HG03460 (cell line): ENCODE results near the gene WASL.
"Not testable (repeated sequence)": the region's sequence is repeated elsewhere in the genome, so short reads cannot be mapped to it uniquely, and the experiment has no call there.

Source experiments
- ATAC-seq: cut with Tn5 transposase; IDR thresholded peaks from one replicate; pipeline ENCODE4 v1.9.1; 2021; ENCODE audit not compliant: unreplicated experiment

WASL gene

DNA sequence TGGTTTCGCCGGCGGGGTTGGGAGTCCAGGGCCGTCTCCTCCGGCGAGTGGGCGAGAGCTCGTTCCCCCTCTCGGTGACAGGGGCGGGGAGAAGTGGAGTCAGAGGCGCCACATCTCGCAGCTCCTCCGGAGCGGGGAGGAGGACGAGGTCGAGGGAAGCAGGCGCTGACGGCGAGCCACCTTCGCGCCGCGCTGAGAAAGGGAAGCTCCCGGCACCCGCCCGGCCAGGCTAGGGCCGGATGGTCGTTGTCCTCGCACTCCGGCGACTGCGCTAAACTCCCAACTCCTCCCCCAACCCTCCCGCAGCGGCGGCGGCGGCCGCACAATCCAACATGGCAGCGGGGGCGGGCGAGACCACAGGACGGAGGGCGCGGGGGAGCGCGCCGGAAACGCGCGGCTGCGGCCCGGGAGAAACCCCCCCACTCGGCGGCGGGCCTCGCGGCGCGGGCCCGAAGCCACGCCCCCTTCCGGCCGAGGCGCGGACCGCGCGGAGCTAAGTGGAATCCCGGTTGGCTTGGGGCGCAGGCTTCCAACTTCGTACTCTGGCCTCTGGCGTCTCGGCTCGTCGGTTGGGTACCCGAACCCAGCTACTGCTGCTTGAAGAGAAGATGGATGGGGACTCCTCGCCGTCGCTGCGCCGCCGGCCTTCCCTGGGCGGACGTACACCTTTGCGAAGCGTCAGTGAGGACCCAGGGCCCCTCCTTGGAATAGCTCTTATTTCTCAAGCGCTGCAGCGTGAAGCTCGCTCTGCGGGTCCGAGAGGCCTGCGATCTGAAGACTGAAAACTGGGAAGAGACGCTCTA lies at the start of gene WASL:
Gene WASL, minus strand, starts transcription at position 270 of the 803 bp plus-strand sequence. Its CDS starts 269 bp downstream, at position 1.
- peak; percentile 61 for ATAC-seq

DNA sequence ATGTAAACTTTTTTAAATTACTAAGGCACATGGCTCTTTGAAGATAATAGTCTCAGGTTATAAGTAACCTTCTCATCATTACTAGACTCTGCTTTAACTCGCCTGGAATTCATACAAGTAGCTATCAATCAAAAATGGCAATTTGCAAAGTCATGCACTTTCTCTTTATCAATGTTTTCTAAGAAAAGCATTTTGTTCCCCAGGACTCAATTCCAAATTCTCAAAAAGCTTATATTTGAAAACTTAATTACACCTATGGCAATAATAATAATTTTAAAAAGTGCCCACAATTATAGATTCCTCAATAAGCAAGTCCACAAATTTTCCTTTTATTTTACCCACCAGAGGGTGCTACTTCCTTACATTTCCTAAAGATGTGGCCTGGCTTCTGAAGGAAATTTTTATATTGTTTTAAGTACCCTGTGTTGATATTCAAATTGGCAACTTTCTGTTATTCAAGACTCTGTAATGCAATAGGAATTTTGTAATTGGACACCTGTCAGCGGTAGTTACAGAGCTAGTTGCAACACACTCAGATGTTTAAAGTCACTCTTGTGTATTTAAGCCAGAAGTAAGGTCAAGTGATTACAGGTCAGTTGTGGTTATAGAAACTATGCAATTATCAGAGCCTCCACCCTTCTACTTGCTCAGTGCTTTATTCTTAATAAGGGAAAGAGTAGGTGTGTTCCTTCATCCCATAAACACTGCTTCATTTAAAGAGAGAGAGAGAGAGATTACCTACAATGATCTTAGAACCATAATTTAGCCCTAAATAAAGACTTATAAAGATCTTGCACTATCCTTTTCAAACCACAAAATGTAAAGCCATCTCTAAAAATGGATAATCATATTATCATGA lies 49.1 kb upstream of the WASL start:
- no peak for ATAC-seq

GRCh38 chr7:123796568-123796967 lies 47.8 kb upstream of the WASL start:
- ATAC-seq, result no peak

- no peak for ATAC-seq
Measured at GRCh38 chr7:123795917-123796316, 47.1 kb upstream of the WASL start.

GRCh38 chr7:123795116-123795515 lies 46.3 kb upstream of the WASL start:
- ATAC-seq, result not testable (repeated sequence)

- peak; percentile 64 for ATAC-seq
Measured at GRCh38 chr7:123792547-123792946, 43.7 kb upstream of the WASL start.

GRCh38 chr7:123791001-123791400 lies 42.2 kb upstream of the WASL start:
- no peak for ATAC-seq

GRCh38 chr7:123789817-123790216 lies 41.0 kb upstream of the WASL start:
- no peak for ATAC-seq

DNA sequence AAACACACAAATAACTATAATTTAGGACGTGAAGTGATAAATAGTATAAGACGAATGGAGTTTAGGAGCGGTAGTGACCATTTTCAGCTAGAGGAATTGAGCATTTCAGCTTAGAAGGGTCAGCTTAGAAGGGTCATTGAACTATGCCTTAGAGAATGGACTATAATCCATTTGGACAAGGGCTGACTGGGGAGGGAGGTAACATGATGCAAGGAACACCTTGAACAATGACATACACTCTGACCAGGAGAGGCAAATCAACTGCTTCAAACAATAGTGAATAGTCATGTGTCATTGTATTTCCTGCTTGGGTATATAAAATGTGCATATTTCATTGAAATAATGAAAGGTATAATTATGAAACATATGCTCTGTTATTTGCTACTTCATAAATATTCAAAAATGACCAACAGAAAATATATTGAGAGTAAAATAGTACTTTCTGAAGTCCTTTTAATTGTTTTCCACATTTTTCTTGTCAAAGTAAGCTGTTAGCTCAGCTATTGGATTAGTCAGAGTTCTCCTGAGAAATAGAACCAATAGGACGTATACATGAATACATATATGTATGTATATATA lies 40.5 kb upstream of the WASL start:
- no peak for ATAC-seq

- no peak for ATAC-seq
Measured at GRCh38 chr7:123788584-123788983, 39.8 kb upstream of the WASL start.

- ATAC-seq, result no peak
Measured at GRCh38 chr7:123787220-123788007, 38.6 kb upstream of the WASL start.

DNA sequence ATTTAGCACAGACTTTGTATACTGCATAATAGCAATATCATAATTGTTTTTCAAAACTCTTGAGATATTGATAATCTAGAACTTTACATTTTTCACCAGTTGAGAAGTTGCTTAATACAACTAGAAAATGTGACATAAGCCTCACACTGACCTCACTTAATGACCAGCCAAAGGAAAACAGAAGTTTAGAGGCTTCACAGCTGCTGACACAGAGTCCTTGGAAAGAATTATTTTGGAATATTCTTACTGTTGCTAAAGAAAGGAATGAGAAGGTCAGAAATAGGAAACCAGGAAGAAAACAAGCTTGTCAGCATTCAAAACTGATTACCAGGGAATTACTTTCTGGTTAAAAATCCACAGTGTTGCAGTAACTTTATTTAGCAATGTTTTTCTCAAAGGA lies 35.5 kb upstream of the WASL start:
- ATAC-seq, result no peak

GRCh38 chr7:123783820-123784219 lies 35.0 kb upstream of the WASL start:
- ATAC-seq, result no peak

DNA sequence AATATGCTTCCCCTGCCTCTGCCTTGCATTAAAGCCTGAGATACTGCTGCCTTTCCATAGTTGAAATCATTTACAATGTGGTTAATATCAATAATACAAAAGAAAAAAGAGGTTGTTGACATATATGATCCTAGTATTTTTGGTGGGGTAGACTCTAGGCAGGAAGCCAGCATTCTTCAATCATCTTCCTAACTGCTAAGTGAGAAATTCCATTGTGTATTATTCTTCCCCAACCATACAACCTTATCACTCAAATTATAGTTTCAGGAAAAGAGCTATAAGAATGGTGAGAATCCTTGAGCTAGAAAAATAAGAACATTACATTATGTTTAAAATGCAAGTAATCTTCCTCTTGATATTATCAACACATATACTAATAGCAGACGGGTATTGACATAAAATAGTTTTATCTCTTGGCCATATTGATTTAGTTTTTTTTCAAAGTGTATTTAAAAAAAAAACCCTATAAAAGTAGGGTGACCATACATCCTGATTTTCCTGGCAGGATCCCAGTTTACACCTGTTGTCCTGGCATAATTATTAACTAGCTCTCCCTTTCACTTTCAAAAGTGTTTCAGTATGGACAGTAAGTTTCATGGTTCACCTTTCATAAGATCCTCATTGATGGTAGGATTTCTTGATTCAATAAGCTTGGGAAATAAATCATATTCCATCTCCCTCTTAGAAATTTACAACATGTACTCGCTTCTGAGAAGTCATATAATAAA lies 33.4 kb upstream of the WASL start:
- no peak for ATAC-seq

GRCh38 chr7:123780472-123780871 lies 31.7 kb upstream of the WASL start:
- ATAC-seq, result not testable (repeated sequence)

DNA sequence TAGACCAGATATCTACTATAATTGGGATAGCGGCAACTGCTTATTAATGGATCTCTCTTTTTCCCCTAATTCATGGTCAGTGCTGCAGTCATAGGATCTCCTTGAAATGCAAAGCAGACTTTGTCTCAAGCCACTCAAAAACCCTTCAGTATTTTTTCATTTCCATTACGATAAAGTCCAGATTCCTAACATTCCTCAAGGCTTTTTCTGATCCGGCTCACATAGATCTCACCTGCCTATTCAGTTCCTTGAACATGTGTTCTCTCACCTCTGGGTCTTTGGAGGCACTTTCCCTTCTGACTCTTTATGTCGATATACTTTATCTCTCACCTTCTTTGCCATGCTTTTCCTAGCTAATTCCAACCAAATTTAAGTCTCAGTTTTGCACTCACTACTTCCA lies 25.7 kb upstream of the WASL start:
- no peak for ATAC-seq

DNA sequence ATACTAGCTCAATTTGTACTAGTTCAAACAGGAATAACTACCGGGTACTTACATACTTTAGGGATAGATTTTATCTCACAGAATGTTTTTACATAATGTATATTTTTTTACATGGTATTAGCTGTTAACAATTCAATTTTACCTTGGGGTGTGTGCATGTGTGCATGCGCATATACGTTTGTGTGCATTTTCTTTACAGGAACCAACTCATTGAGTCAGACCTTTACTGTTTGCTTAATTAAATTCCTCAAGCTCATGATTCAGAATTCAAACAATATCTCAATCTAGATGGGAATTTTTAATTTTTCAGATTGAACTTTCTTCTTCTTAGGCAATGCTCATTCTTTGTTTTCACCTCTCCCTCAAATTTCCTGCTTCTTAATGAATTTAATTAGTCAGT lies 24.7 kb upstream of the WASL start:
- no peak for ATAC-seq

DNA sequence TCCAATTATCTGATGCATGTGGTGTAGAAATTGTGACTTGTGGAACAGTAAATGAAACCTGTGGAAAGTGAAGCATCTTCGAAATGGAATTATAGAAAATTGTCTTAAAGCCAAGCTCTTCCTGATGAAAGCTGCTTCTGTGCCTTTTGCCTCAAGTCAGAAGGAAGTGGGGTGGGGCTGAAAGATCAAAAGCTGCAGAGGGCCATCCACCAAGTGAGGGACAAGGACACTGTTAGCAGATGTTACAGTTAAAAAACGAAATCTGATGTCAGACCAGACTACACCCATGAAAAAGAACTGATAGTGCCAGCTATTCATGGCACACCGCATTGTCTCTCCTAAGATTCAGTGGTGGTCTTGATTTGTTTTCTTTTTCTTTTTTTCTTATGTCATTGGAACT lies 23.8 kb upstream of the WASL start:
- no peak for ATAC-seq

DNA sequence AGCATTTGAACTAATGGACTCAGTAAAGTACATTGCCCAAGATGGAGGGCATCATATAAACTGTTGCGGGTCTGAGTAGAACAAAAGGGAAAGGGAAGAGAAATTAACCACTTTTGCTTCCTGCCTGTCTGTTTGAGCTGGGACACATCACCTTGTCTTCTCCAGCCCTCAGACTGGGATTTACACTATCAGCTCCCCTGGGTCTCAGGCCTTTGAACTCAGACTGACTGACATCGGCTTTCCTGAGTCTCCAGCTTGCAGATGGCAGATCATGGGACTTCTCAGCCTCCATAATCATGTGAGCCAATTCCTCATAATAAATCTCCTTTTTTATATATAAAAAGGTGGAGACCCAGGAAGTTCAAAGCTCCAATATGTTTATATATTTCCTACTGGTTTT lies 23.0 kb upstream of the WASL start:
- ATAC-seq, result no peak

DNA sequence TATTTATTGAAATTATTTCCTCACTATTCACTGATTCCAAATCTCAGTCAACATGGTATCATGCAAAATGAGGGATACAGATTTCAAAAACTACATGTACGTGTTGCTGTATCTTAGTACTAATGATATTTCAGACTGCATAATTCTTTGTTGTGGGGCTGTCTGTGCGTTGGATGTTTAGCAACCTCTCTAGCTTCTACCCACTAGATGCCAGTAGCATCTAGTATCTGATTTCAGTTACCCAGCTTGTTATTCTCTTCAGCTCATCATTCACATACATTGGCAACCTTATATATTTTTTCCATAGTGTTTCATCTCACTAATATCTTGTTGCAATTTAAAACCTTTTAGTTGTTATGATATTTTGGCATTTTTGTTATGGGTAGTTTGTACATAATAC lies 22.5 kb upstream of the WASL start:
- ATAC-seq, result no peak
